GM19025 (cell line): ENCODE measurements around the gene FAM221A.
"Not testable (repeated sequence)": the region's sequence is repeated elsewhere in the genome, so short reads cannot be mapped to it uniquely, and the experiment has no call there.

Source experiments
- ATAC-seq: cut with Tn5 transposase; IDR thresholded peaks from one replicate; pipeline ENCODE4 v1.9.1; 2021; ENCODE audit warnings: mild to moderate bottlenecking, low read depth, moderate library complexity; ENCODE audit not compliant: unreplicated experiment

FAM221A gene

DNA sequence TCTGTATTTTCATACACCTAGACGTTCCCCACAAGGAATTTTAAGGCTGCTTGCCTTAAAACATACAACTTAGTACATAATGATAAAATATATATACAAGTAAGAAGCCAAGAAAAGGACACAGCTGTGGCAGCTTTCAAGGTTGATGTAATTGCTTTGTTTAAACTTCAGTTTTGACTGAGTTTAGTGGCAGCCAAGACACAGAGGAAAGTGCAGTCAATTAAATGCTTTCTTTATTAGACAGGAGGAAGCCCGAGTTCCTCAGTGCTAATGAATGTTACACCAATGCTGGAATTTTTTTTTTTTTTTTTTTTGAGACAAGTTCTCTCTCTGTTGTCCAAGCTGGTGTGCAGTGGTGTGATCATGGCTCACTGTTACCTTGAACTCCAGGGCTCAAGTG lies 18.8 kb downstream of the FAM221A start:
- no peak for ATAC-seq

GRCh38 chr7:23700046-23700445 lies 20.0 kb downstream of the FAM221A start:
- ATAC-seq: no peak

GRCh38 chr7:23709081-23709750 lies 29.2 kb downstream of the FAM221A start:
- no peak for ATAC-seq

DNA sequence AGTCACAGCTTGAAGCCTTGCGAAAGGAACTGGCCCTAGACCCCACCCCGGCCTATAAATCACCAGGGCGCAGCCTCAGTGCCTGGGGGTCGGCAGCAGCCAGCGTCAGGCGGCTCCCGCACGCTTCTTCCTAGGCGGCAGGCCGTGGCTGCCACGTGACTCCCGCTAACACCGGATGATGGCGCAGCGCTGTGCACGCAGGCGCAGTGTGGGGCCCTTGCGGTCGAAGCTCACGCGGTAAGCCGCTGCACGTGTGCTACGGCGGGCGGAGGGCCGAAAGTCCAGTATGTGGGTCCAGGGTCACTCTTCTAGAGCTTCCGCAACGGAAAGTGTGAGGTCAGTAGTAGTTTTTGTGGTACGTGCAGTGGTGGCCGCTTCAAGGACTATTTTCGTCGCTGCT lies 30.0 kb downstream of the FAM221A start, which contains the start of gene STK31:
STK31 (plus strand) TSS at position 220 of the 400 bp plus-strand sequence; CDS start at position 287, 67 bp downstream.
- no peak for ATAC-seq

DNA sequence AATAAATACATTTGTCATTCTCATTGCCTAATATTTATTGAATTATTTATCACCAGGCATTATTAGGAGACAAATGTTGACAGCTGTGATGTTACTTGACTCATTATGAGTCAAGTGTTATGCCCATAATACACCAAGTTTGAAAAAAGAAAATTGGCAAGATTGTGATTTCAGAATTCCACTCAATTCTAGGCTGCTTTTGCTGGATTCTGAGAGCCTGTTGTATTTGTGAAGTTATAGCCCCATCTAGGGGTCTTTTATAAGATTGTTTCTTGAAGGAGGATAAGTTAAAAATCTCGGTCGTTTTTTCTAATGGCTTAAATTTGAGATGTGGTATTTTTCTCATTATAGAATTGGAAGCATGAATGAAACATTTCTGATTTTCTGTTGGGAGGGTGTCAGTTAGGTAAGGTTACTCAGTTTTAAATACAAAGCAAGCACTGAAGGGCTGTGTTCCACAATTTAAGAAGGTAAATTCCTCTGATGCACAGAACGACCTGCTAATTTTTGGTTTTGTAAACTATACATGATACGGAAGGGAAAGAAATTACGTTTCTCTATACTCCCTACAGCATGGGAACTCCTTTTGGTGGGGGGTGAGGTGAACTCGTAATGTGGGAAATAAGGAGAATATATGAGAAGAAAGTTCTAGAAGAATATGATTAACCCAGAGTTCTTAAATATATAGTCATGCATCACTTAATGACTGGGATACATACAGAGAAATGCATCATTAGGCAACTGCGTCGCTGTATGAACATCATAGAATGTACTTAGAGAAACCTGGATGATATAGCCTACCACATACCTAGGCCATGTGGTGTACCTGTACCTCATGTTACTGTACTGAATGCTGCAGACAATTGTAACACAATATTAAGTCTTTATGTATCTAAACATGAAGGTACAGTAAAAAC lies 32.6 kb downstream of the FAM221A start:
- ATAC-seq: no peak

- ATAC-seq: no peak
Observed at GRCh38 chr7:23713285-23714149, 33.5 kb downstream of the FAM221A start.

DNA sequence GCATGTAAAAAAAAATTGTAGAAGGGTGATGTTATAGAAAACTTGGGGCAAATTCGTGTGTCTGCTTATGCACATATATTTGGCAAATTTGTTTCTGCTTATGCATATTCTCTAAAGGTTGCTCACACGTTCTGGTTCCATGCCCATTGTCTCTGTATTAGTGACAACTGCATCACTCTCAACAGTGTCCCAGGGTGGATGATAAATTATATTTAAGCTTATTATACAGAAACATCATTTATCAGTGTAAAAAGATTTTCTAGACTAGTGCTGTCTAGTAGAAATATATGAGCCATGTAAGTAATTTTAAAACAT lies 34.1 kb downstream of the FAM221A start:
- ATAC-seq: no peak

- no peak for ATAC-seq
Observed at GRCh38 chr7:23714579-23714978, 34.6 kb downstream of the FAM221A start.

DNA sequence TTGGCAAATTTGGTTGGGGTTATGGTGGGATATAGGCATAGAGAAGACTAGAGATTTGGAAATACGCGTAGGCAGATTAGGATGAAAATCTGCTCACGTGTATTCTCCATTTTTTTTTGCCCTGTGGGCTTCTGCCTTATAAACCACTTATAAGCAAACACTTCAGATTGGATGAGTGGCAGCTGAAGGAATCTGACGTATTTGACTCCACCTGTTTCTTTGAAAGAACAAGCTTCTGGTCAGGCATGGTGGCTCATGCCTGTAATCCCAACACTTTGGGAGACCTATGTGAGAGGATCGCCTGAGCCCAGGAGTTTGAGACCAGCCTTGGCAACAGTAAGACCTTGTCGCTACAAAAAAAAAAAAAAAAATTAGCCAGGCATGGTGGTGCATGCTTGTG lies 35.1 kb downstream of the FAM221A start:
- no peak for ATAC-seq

GRCh38 chr7:23717788-23718187 lies 37.8 kb downstream of the FAM221A start:
- ATAC-seq: no peak

DNA sequence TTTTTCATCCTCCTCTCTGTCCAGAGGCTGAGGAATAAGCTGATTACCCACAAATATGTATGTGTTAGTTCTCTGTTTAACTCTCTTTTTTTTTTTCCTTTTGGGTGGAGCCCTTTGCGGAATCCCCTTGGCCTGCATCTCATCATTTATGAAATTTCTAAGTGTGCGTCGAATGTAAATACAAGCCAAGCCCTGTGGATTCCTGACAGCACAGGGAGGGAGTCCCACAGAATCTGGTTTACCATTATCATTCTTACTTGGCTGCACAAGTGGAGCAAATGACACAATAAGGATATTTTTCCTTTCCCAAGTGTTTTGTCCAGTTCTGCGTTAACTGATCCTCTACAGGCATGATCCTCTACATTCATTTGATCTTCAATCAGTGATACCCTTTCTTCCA lies 41.5 kb downstream of the FAM221A start:
- ATAC-seq: no peak

DNA sequence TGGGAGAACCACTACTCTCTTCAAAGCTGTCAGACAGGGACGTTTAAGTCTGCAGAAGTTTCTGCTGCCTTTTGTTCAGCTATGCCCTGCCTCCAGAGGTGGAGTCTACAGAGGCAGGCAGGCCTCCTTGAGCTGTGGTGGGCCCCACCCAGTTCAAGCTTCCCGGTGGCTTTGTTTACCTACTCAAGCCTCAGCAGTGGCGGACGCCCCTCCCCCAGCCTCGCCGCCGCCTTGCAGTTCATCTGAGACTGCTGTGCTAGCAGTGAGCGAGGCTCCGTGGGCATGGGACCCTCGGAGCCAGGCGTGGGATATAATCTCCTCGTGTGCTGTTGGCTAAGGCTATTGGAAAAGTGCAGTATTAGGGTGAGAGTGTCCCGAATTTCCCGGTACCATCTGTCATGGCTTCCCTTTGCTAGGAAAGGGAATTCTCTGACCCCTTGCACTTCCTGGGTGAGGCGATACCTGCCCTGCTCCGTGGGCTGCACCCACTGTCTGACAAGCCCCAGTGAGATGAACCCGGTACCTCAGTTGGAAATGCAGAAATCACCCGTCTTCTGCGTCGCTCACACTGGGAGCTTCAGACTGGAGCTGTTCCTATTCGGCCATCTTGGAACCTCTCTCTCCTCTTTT lies 42.7 kb downstream of the FAM221A start:
- ATAC-seq: not testable (repeated sequence)

GRCh38 chr7:23724113-23724512 lies 44.1 kb downstream of the FAM221A start:
- ATAC-seq: not testable (repeated sequence)

GRCh38 chr7:23742051-23742450 lies 62.1 kb downstream of the FAM221A start:
- no peak for ATAC-seq

- no peak for ATAC-seq
Observed at GRCh38 chr7:23743226-23743625, 63.2 kb downstream of the FAM221A start.

DNA sequence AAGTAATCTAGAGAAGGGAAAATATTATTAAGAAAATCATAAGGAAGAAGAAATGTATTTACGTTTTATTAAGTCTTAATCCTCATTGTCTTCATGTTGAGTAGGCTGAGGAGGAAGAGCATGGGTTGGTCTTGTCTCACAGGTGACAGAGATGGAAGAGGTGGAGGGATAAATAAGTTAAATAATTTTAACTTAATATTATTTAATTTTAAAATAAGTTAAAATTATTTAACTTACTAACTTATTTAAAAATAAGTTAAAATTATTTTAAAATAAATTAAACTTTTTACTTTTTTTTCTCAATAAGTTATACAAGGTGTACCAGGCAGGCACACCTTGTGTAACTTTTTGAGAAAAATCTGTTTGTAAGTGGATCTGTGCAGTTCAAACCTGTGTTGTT lies 66.6 kb downstream of the FAM221A start:
- no peak for ATAC-seq

- ATAC-seq: no peak
Observed at GRCh38 chr7:23751852-23752251, 71.9 kb downstream of the FAM221A start.
